ENCODE measurements around the gene NDUFC2.
"Not testable (repeated sequence)": the region's sequence is repeated elsewhere in the genome, so short reads cannot be mapped to it uniquely, and the experiment has no call there.

DNA sequence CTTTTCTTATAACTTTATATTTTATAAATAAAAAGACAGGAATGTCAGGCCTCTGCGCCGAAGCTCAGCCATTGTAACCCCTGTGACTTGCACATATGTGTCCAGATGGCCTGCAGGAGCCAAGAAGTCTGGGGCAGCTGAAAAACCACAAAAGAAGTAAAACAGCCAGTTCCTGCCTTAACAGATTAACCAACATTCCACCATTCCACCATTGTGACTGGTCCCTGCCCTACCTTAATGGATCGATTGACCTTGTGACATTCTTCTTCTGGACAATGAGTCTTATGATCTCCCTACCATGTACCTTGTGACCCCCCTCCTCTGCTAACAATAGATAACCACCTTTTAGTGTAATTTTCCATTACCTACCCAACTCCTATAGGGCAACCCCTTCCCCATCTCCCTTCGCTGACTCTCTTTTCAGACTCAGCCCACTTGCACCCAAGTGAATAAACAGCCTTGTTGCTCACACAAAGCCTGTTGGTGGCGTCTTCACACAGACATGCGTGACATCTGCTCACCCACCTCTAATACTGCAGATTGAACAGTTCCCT, 6.9 kb upstream of the NDUFC2 start:
- TF ChIP-seq CTCF, POLR2A (IDR thresholded peaks at IDR 0.05): not testable (repeated sequence)
